Endothelial cell of umbilical vein (primary cell): ENCODE data around the gene ANKRD44. TPM values are rescaled to one million over a fixed set of nuclear protein-coding genes. Genes with fewer than 3 reads are reported as not detected.

Experiments
- BruUV-seq: library from RNA; stranded (reverse); fragments of 400-500 nt; replicated peaks from 2 replicates; lab custom pipeline; 2021; lab: Mats Ljungman, UMichigan
- CTCF ChIA-PET: fragments of 300-600, 350-600 bp; sonication (Branson Sonifier 250); formaldehyde crosslinking; loops from one replicate; lab custom pipeline; 2021; ENCODE audit warnings: antibody characterized with exemption, inconsistent platforms; lab: Charles Lee
- POLR2A ChIA-PET: fragments of 300-600, 350-600 bp; sonication (Branson Sonifier 250); formaldehyde crosslinking; loops from one replicate; lab custom pipeline; 2021; ENCODE audit warnings: antibody characterized with exemption, inconsistent platforms; lab: Charles Lee
- DNase-seq: peaks from one replicate; pipeline ENCODE4 v3.0.0-alpha.2; 2011; ENCODE audit warnings: low read depth, low spot score
- FAIRE-seq: peaks from 2 replicates; lab custom pipeline; 2011; peaks lifted over from hg19 to GRCh38; lab: Jason Lieb, UNC
- H2AFZ ChIP-seq: 2 replicates; pipeline ENCODE4 v1.6.0; 2012; ENCODE audit warnings: low read depth, low read length, control low read depth, inconsistent platforms
- H3K27ac ChIP-seq: 2 replicates; pipeline ENCODE4 v1.5.1; 2011; ENCODE audit warnings: low read depth, mild to moderate bottlenecking, control low read depth, low read length, moderate library complexity; ENCODE audit not compliant: insufficient read depth
- H3K27me3 ChIP-seq, 2 experiments: 2 replicates each; pipeline versions ENCODE4 v1.6.0 to v1.6.1; 2011; ENCODE audit warnings: low read length in 2 of 2, mixed read lengths in 1 of 2; ENCODE audit not compliant: control insufficient read depth in 2 of 2, insufficient read depth in 2 of 2
- H3K36me3 ChIP-seq, 2 experiments: 2 replicates in 1 of 2; 3 replicates in 1 of 2; pipeline ENCODE4 v1.5.1; 2011; ENCODE audit warnings: low read length in 2 of 2, mild to moderate bottlenecking in 1 of 2, moderate library complexity in 1 of 2; ENCODE audit not compliant: control insufficient read depth in 2 of 2, insufficient read depth in 2 of 2; ENCODE audit errors: extremely low read depth in 1 of 2
- H3K4me1 ChIP-seq: 3 replicates; pipeline ENCODE4 v1.5.1; 2011; ENCODE audit warnings: mild to moderate bottlenecking, low read length; ENCODE audit not compliant: control insufficient read depth, insufficient read depth; ENCODE audit errors: extremely low read depth
- H3K4me2 ChIP-seq: 2 replicates; pipeline ENCODE4 v1.6.1; 2011; ENCODE audit warnings: low read length, control low read depth, mixed read lengths; ENCODE audit not compliant: insufficient read depth
- H3K4me3 ChIP-seq, 3 experiments: fragments of 200-600 bp in 1 of 3; sonication (generic), shearing (Covaris generic) in 1 of 3; replicated peaks in 1 of 3; 2 replicates each; pipeline ENCODE4 v1.5.1; 2011 to 2016; ENCODE audit warnings: control low read depth in 3 of 3, low read length in 3 of 3, mild to moderate bottlenecking in 2 of 3, inconsistent platforms in 1 of 3, low read depth in 1 of 3, moderate library complexity in 1 of 3; ENCODE audit not compliant: insufficient read depth in 1 of 3
- H3K79me2 ChIP-seq: 2 replicates; pipeline ENCODE4 v1.6.0; 2012; ENCODE audit warnings: low read length, inconsistent platforms; ENCODE audit not compliant: control insufficient read depth, insufficient read depth
- H3K9ac ChIP-seq: replicated peaks from 2 replicates; pipeline ENCODE3; 2011; ENCODE audit warnings: low read length, control low read depth; ENCODE audit not compliant: insufficient read depth; ENCODE audit errors: extremely low read depth
- H3K9me1 ChIP-seq: replicated peaks from 3 replicates; pipeline ENCODE4 v1.6.0; 2011; ENCODE audit warnings: mild to moderate bottlenecking, low read length; ENCODE audit not compliant: control insufficient read depth, insufficient read depth; ENCODE audit errors: extremely low read depth
- H3K9me3 ChIP-seq: replicated peaks from 2 replicates; pipeline ENCODE4 v1.5.1; 2012; ENCODE audit warnings: low read length, inconsistent platforms; ENCODE audit not compliant: control insufficient read depth, insufficient read depth
- H4K20me1 ChIP-seq: replicated peaks from 2 replicates; pipeline ENCODE3; 2011; ENCODE audit warnings: mild to moderate bottlenecking, low read length; ENCODE audit not compliant: control insufficient read depth, insufficient read depth; ENCODE audit errors: extremely low read depth
- EZH2 ChIP-seq: IDR thresholded peaks from 2 replicates; pipeline ENCODE4 v1.6.1; 2012; ENCODE audit warnings: borderline replicate concordance, low read depth, mild to moderate bottlenecking, moderate library complexity, low read length, inconsistent platforms; ENCODE audit not compliant: severe bottlenecking
- FOS ChIP-seq: IDR thresholded peaks from 2 replicates; pipeline ENCODE4 v1.6.1; 2011; ENCODE audit warnings: mild to moderate bottlenecking, low read length, moderate library complexity, borderline replicate concordance; ENCODE audit not compliant: insufficient read depth
- GATA2 ChIP-seq: IDR thresholded peaks from 2 replicates; pipeline ENCODE4 v1.7.0; 2011; ENCODE audit warnings: low read depth, mild to moderate bottlenecking, moderate library complexity, mixed read lengths, low read length; ENCODE audit not compliant: insufficient read length, insufficient read depth
- JUN ChIP-seq: IDR thresholded peaks from 2 replicates; pipeline ENCODE4 v1.6.1; 2011; ENCODE audit warnings: borderline replicate concordance, low read depth; ENCODE audit not compliant: insufficient read length, insufficient read depth
- MYC ChIP-seq: IDR thresholded peaks from one replicate; pipeline ENCODE4 v1.6.1; 2011; ENCODE audit warnings: mild to moderate bottlenecking, low read depth, low read length
- POLR2A ChIP-seq: IDR thresholded peaks from 2 replicates; pipeline ENCODE4 v1.6.1; 2012; ENCODE audit warnings: low read depth, mild to moderate bottlenecking, control low read depth, low read length
- POLR2AphosphoS5 ChIP-seq: IDR thresholded peaks from 2 replicates; pipeline ENCODE4 v1.6.1; 2012; ENCODE audit warnings: low read depth, mild to moderate bottlenecking, control low read depth, low read length, moderate library complexity; ENCODE audit not compliant: insufficient read depth
- dilution Hi-C: fragments of 300-500 bp; cut with MboI; formaldehyde crosslinking; loops from one replicate; pipeline ENCODE4 v1.15.0; 2019; ENCODE audit warnings: low sequenced_read_pairs; ENCODE audit not compliant: extremely low pct_ligation_motif_present
- intact Hi-C: fragments of 100-400 bp; cut with micrococcal nuclease; formaldehyde crosslinking; loops from one replicate; pipeline ENCODE4 v1.10.0; 2022
- polyA plus RNA-seq, 4 experiments: library from polyadenylated mRNA; depleted of rRNA in 3 of 4; stranded (reverse) in 3 of 4; unstranded in 1 of 4; fragments of >200 nt; gene quantifications; 2 replicates each; pipeline versions ENCODE4 v1.2.1 to v1.2.3, GENCODE V29; 2011 to 2012; ENCODE audit warnings: missing spikeins in 1 of 4
- total RNA-seq: library from RNA; stranded (reverse); gene quantifications from 2 replicates; pipeline ENCODE4 v1.2.3, GENCODE V29; 2021
- TF ChIP-seq, protein P1 (sequence below), 2 donors: IDR thresholded peaks; 1 replicate in 1 of 2; 2 replicates in 1 of 2; pipeline ENCODE4 v1.5.1; 2011; ENCODE audit warnings: low read length in 2 of 2, mild to moderate bottlenecking in 2 of 2, moderate library complexity in 2 of 2, control low read depth in 1 of 2, inconsistent platforms in 1 of 2, low read depth in 1 of 2; ENCODE audit not compliant: insufficient read depth in 1 of 2; ENCODE audit errors: extremely low read depth in 1 of 2
- TF ChIP-seq, protein P2 (sequence below): IDR thresholded peaks from 2 replicates; pipeline ENCODE4 v1.6.1; 2011; ENCODE audit not compliant: insufficient read depth, insufficient read length

The ANKRD44 gene
- total and polyA plus RNA-seq, 2 donors (not counting 3 experiments of a cell fraction or from before 2014, with no cell fraction given), result 3.4 to 6.1 TPM

DNA sequence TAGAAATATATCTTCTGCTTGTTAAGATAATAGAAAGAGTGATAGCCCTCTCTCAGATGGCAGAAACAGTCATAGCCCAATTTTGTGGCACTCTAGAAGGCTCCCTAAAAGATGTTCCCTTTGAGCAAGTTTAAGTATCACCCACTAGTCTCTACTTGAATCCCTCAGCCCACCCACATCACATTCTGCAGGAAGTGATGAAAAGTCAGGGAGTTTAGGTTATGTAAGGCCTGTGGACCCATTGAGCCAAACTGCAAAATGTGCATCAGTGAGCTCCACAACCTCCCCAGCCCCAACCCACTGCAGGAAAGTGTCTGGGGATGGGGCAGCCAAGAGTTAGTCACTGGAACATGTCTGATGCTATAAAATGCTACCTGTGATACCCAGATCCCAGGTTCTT, 25.6 kb downstream of the ANKRD44 start:
- intact Hi-C loops, result no loop called here

More for the DNA sequence above, 25.6 kb downstream of the ANKRD44 start:
- no peaks in the 10 kb centered on the region for H4K20me1 ChIP-seq
- no peaks in the 10 kb centered on the region for H3K9me3 ChIP-seq
- no peaks in the 10 kb centered on the region for H3K27me3 ChIP-seq
- no peak for TF ChIP-seq POLR2AphosphoS5
- TF ChIP-seq GATA2, result no peak
- no peak for TF ChIP-seq POLR2A
- TF ChIP-seq, protein P1, sequence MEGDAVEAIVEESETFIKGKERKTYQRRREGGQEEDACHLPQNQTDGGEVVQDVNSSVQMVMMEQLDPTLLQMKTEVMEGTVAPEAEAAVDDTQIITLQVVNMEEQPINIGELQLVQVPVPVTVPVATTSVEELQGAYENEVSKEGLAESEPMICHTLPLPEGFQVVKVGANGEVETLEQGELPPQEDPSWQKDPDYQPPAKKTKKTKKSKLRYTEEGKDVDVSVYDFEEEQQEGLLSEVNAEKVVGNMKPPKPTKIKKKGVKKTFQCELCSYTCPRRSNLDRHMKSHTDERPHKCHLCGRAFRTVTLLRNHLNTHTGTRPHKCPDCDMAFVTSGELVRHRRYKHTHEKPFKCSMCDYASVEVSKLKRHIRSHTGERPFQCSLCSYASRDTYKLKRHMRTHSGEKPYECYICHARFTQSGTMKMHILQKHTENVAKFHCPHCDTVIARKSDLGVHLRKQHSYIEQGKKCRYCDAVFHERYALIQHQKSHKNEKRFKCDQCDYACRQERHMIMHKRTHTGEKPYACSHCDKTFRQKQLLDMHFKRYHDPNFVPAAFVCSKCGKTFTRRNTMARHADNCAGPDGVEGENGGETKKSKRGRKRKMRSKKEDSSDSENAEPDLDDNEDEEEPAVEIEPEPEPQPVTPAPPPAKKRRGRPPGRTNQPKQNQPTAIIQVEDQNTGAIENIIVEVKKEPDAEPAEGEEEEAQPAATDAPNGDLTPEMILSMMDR (IDR thresholded peaks at IDR 0.05; ENCODE audit: extremely low read depth in 1 of 2, insufficient read depth in 1 of 2, low read depth in 1 of 2, low read length in 2 of 2), result no peak
- TF ChIP-seq, protein P2, sequence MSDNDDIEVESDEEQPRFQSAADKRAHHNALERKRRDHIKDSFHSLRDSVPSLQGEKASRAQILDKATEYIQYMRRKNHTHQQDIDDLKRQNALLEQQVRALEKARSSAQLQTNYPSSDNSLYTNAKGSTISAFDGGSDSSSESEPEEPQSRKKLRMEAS, result no peak
- no peak for TF ChIP-seq FOS
- TF ChIP-seq JUN, result no peak
- TF ChIP-seq MYC, result no peak
- no peak for TF ChIP-seq EZH2
- no peaks in the 10 kb centered on the region for H3K9me1 ChIP-seq
- H3K36me3 ChIP-seq, result no peaks in the 10 kb centered on the region
- dilution Hi-C loops, result no loop called here
- no peak overlapping the region for H3K4me2 ChIP-seq
- H3K4me1 ChIP-seq, result no peaks in the 10 kb centered on the region
- CTCF ChIA-PET, result interaction anchor here (0.7 to 1.4 kb wide), 3 partner anchors 18 to 172 kb away, joined by 3 read pairs; no protein-coding TSS in a partner anchor
- no peak overlapping the region for H3K27ac ChIP-seq
- POLR2A ChIA-PET, result no interaction called here
- BruUV-seq, result no TSS peak
- H2AFZ ChIP-seq, result no peak overlapping the region
- H3K9ac ChIP-seq, result no peak overlapping the region
- no peak for DNase-seq
- no peak for FAIRE-seq
- no peak overlapping the region for H3K4me3 ChIP-seq
- no peaks in the 10 kb centered on the region for H3K79me2 ChIP-seq
